BLaER1 (cell line): ENCODE data around the gene PANK4.

ENCODE experiments used
- H3K27ac ChIP-seq: shearing (Covaris generic); formaldehyde crosslinking; 2 replicates; pipeline ENCODE4 v1.8.1; 2022
- H3K27me3 ChIP-seq: shearing (Covaris generic); formaldehyde crosslinking; 2 replicates; pipeline ENCODE4 v1.8.1; 2022
- H3K36me3 ChIP-seq: shearing (Covaris generic); formaldehyde crosslinking; 2 replicates; pipeline ENCODE4 v1.8.1; 2022
- H3K4me1 ChIP-seq: shearing (Covaris generic); formaldehyde crosslinking; 2 replicates; pipeline ENCODE4 v1.8.1; 2022
- H3K4me2 ChIP-seq: shearing (Covaris generic); formaldehyde crosslinking; 2 replicates; pipeline ENCODE4 v1.8.1; 2022
- H3K4me3 ChIP-seq: shearing (Covaris generic); formaldehyde crosslinking; 2 replicates; pipeline ENCODE4 v1.8.1; 2022
- H3K9ac ChIP-seq: shearing (Covaris generic); formaldehyde crosslinking; 2 replicates; pipeline ENCODE4 v1.8.1; 2022
- H3K9me3 ChIP-seq: shearing (Covaris generic); formaldehyde crosslinking; 2 replicates; pipeline ENCODE4 v1.8.1; 2022
- H4K20me1 ChIP-seq: shearing (Covaris generic); formaldehyde crosslinking; 2 replicates; pipeline ENCODE4 v1.8.1; 2022
- Cebpa-rat ChIP-seq: shearing (Covaris generic); IDR thresholded peaks from 2 replicates; pipeline ENCODE4 v1.8.1; 2022

PANK4 gene

GRCh38 chr1:2538872-2539271 lies 12.5 kb upstream of the PANK4 start:
- H3K9ac ChIP-seq, result no peak overlapping the region
- peaks cover 50% of the 10 kb centered on the region for H3K4me1 ChIP-seq
- no peak overlapping the region for H3K4me3 ChIP-seq
- no peak overlapping the region for H3K27ac ChIP-seq
- no peaks in the 10 kb centered on the region for H3K9me3 ChIP-seq
- H3K4me2 ChIP-seq, result no peak overlapping the region
- TF ChIP-seq Cebpa-rat, result no peak
- H4K20me1 ChIP-seq, result no peaks in the 10 kb centered on the region; the same call in 1 of the 2 replicates
- H3K36me3 ChIP-seq, result no peaks in the 10 kb centered on the region
- H3K27me3 ChIP-seq, result peaks cover 21% of the 10 kb centered on the region

DNA sequence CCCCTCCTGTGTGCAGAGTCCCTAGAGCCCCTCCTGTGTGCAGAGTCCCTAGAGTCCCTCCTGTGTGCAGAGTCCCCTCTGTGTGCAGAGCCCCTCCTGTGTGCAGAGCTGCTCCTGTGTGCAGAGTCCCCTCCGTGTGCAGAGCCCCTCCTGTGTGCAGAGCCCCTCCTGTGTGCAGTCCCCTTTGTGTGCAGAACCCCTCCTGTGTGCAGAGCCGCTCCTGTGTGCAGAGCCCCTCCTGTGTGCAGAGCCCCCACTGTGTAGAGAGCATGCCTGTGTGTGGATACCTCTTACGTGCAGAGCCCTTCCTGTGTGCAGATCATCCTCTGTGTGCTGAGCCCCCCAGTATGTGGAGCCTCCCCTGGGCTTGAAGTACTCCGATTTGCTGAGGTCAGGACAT lies 12.0 kb upstream of the PANK4 start:
- no peak for TF ChIP-seq Cebpa-rat
- no peaks in the 10 kb centered on the region; the same call in 1 of the 2 replicates for H4K20me1 ChIP-seq
- H3K9ac ChIP-seq, result no peak overlapping the region
- no peak overlapping the region for H3K4me2 ChIP-seq
- H3K4me1 ChIP-seq, result peaks cover 45% of the 10 kb centered on the region
- H3K27ac ChIP-seq, result no peak overlapping the region
- H3K4me3 ChIP-seq, result no peak overlapping the region
- no peaks in the 10 kb centered on the region for H3K36me3 ChIP-seq
- H3K9me3 ChIP-seq, result no peaks in the 10 kb centered on the region
- H3K27me3 ChIP-seq, result peaks cover 25% of the 10 kb centered on the region

DNA sequence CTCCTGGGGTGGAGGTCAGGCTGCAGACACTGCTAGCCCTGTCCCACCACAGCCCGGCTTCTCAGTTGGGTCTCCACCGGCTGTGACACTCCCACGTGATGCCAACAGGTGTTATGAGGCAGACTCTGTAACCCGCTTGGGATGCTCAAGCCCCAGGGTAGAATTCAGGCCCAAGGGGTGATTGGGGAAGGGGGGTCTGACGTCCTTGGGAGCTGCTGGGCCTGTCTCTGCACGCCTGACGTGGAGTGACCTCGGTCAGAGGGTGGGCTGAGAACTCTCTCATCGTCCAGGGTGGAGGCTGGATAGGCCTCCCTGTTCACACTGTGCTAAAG lies 11.4 kb upstream of the PANK4 start:
- Histone ChIP-seq H3K27ac (no peak overlapping the region), H3K9me3 (no peaks in the 10 kb centered on the region), H3K27me3 (peaks cover 31% of the 10 kb centered on the region), H3K4me3 (no peak overlapping the region), H3K4me2 (no peak overlapping the region), H3K4me1 (peaks cover 39% of the 10 kb centered on the region), H3K36me3 (no peaks in the 10 kb centered on the region), H4K20me1 (no peaks in the 10 kb centered on the region; the same call in 1 of the 2 replicates), H3K9ac (no peak overlapping the region)
- no peak for TF ChIP-seq Cebpa-rat

GRCh38 chr1:2535981-2536380 lies 9.6 kb upstream of the PANK4 start:
- no peak for TF ChIP-seq Cebpa-rat
- no peak overlapping the region for H3K9ac ChIP-seq

GRCh38 chr1:2535455-2535854 lies 9.1 kb upstream of the PANK4 start:
- Histone ChIP-seq H3K4me2 (no peak overlapping the region), H3K36me3 (no peaks in the 10 kb centered on the region), H3K9me3 (no peaks in the 10 kb centered on the region), H3K4me1 (peaks cover 34% of the 10 kb centered on the region), H3K9ac (no peak overlapping the region), H3K4me3 (no peak overlapping the region), H4K20me1 (peaks cover 19% of the 10 kb centered on the region), H3K27me3 (peaks cover 52% of the 10 kb centered on the region), H3K27ac (no peak overlapping the region)
- TF ChIP-seq Cebpa-rat, result no peak

More at GRCh38 chr1:2535981-2536380, 9.6 kb upstream of the PANK4 start:
- Histone ChIP-seq H4K20me1 (peaks cover 14% of the 10 kb centered on the region), H3K4me3 (no peak overlapping the region), H3K27me3 (peaks cover 47% of the 10 kb centered on the region), H3K36me3 (no peaks in the 10 kb centered on the region), H3K9me3 (no peaks in the 10 kb centered on the region), H3K4me2 (no peak overlapping the region), H3K27ac (no peak overlapping the region), H3K4me1 (peaks cover 31% of the 10 kb centered on the region)

DNA sequence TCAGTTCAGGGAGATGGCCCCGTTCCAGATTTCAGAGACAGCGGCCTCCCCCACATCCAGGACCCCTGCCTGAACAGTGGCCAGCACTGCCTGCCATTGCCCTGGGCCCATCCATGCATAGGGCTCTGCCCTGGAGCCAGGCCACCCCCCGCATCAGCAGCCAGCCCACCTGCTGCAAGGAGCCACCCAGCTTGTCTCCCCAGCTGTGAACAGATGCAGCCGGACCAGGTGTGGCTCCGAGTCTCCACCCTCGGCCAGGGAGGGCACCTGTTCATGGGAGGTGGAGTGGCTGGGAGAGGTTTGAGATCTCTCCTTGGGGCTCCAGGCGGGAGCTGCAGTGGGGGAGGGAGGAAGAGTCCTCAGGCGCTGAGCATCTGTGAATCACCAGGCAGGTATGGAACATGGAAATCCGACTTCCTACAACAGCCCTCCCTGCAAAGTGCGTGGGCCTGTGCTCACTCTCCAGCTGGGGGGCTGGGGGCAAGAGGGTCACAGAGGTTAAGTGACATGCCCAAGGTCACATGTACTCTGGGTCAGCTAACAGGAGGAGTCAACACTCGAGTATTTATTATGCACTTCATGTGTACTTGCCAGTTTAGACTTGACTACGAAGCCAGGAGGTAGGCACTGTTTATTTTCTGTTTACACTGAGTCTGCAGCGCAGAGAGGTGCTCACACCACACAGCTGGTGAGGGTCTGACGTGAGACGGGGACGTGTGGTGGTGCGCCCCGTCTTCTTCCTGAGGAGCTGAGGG lies 8.5 kb upstream of the PANK4 start:
- Histone ChIP-seq H3K27me3 (peaks cover 54% of the 10 kb centered on the region), H3K4me2 (peak overlapping the region; percentile 20; the same call in 1 of the 2 replicates), H3K27ac (no peak overlapping the region), H3K36me3 (no peaks in the 10 kb centered on the region), H3K4me3 (no peak overlapping the region), H3K9ac (no peak overlapping the region), H3K9me3 (no peaks in the 10 kb centered on the region), H3K4me1 (peaks cover 34% of the 10 kb centered on the region), H4K20me1 (peaks cover 24% of the 10 kb centered on the region)
- no peak for TF ChIP-seq Cebpa-rat

- H3K27me3 ChIP-seq, result peaks cover 60% of the 10 kb centered on the region
- peaks cover 35% of the 10 kb centered on the region for H3K4me1 ChIP-seq
- H3K9ac ChIP-seq, result no peak overlapping the region
- H3K4me2 ChIP-seq, result peak overlapping the region; percentile 20; the same call in 1 of the 2 replicates
- no peaks in the 10 kb centered on the region for H3K9me3 ChIP-seq
- H3K4me3 ChIP-seq, result no peak overlapping the region
- no peaks in the 10 kb centered on the region for H3K36me3 ChIP-seq
- no peak for TF ChIP-seq Cebpa-rat
- H3K27ac ChIP-seq, result no peak overlapping the region
- H4K20me1 ChIP-seq, result peaks cover 29% of the 10 kb centered on the region
Observed at GRCh38 chr1:2534315-2534686, 7.9 kb upstream of the PANK4 start.

DNA sequence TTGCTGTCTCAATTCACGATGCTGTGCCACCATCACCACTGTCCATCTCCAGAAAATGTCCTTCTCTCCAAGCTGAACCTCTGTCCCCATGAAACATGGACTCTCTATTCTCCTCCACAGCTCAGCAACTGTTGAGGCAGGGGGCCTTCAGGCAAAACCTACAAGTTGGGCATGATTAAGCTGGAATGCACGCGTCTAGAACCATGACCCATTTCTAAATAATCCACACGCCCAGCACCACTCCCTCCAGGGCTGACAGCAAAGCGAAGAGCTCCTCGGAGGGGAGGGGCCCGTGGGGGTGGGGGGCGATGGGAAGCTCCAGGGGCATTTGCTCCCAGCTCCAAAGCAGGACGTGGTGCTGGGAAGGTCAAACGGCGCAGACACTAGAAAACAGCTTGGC lies 7.0 kb upstream of the PANK4 start:
- no peak overlapping the region for H3K4me2 ChIP-seq
- peaks cover 36% of the 10 kb centered on the region for H4K20me1 ChIP-seq
- no peaks in the 10 kb centered on the region for H3K9me3 ChIP-seq
- peaks cover 40% of the 10 kb centered on the region for H3K4me1 ChIP-seq
- H3K36me3 ChIP-seq, result no peaks in the 10 kb centered on the region
- no peak overlapping the region for H3K27ac ChIP-seq
- no peak overlapping the region for H3K4me3 ChIP-seq
- H3K9ac ChIP-seq, result no peak overlapping the region
- TF ChIP-seq Cebpa-rat, result no peak
- peaks cover 69% of the 10 kb centered on the region for H3K27me3 ChIP-seq

DNA sequence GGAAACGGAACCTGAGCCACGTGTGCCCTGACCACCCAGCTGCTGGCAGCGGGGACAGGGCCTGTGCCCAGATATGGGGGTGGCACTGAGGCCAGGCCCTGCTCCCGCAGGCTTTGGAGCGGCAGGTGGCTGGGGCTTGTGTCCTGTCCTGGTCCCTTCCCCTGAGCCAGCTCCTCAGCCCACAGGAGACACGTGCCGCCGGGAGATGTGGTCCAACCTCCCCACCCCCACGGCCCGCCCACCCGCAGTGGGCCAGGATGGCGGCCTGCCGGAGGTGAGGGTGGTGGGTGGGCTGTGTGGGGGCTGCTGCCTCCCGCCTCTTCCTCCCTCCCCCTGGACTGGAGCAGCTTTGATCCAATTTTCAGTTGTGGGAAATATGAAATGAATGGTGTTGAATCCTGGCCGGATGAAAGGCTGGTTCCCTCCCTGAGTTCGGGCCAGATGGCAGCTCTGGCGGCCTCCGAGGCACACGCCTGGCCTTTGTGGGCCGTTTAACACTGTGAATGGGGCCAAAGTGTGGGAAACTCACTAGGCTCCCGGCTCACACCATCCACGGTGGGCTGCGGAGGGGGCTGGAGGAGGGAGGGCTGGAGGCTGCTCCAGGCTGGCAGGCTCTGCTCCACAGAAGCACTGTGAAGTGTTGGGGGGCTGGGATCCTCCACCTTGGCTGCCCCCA lies 6.2 kb upstream of the PANK4 start:
- H3K4me1 ChIP-seq, result peaks cover 42% of the 10 kb centered on the region
- no peaks in the 10 kb centered on the region for H3K36me3 ChIP-seq
- TF ChIP-seq Cebpa-rat, result no peak
- H3K9me3 ChIP-seq, result no peaks in the 10 kb centered on the region
- H3K9ac ChIP-seq, result no peak overlapping the region
- no peak overlapping the region for H3K27ac ChIP-seq
- no peak overlapping the region for H3K4me3 ChIP-seq
- no peak overlapping the region for H3K4me2 ChIP-seq
- peaks cover 77% of the 10 kb centered on the region for H3K27me3 ChIP-seq
- peaks cover 41% of the 10 kb centered on the region for H4K20me1 ChIP-seq
